22Rv1 (cell line): ENCODE measurements around the gene SASH3.

Experiments used
- ZFX ChIP-seq: fragments of 450-650 bp; IDR thresholded peaks from 2 replicates; pipeline ENCODE4 v1.6.1; 2017; ENCODE audit warnings: antibody characterized with exemption, borderline replicate concordance
- TF ChIP-seq, protein P1 (sequence below): fragments of 450-650 bp; IDR thresholded peaks from 2 replicates; pipeline ENCODE4 v1.5.1; 2017; ENCODE audit warnings: mild to moderate bottlenecking

DNA sequence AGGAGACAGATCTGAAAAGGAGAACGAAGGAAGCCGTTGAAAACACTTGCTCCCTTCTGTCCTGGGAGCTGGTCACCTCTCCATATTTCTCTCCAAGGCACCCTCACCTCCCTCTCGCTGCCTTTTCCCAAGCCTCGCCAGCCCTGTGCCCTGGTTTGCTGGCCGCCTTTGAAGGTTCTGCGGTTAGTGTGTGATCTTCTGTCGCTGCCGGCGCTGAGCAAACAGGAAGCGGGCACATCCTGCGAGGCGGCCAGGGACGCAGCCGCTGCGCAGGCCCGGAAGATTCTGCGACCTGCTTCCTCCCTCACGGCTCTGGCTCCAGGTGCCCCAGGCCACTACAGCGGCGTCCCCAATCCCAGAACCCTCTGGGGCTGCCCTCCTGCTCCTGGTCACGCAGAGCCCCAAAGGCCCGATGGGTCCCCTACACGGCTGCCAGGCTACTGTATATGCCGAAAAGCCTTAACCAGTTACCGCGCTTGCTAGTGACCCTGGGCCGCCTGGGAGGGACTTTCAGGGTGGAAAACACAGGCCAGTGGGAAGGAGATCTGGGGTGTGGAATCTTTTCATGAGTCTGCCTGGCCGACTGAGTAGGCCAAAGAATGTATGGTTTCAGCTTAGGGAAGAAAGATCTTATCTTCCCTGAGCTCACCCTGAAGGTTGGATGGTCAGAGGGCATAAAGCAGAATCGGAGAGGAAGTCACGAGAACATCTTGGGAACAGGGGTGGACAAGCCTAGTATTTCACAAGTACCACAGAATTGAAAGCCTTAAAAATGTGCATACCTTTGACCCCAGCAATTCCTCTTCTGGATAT lies 2.3 kb upstream of the SASH3 start:
- TF ChIP-seq, protein P1, sequence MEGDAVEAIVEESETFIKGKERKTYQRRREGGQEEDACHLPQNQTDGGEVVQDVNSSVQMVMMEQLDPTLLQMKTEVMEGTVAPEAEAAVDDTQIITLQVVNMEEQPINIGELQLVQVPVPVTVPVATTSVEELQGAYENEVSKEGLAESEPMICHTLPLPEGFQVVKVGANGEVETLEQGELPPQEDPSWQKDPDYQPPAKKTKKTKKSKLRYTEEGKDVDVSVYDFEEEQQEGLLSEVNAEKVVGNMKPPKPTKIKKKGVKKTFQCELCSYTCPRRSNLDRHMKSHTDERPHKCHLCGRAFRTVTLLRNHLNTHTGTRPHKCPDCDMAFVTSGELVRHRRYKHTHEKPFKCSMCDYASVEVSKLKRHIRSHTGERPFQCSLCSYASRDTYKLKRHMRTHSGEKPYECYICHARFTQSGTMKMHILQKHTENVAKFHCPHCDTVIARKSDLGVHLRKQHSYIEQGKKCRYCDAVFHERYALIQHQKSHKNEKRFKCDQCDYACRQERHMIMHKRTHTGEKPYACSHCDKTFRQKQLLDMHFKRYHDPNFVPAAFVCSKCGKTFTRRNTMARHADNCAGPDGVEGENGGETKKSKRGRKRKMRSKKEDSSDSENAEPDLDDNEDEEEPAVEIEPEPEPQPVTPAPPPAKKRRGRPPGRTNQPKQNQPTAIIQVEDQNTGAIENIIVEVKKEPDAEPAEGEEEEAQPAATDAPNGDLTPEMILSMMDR: no peak
- TF ChIP-seq ZFX: no peak
